Keratinocyte (primary cell): ENCODE measurements around the gene OR6C70. TPM values are rescaled to one million over a fixed set of nuclear protein-coding genes. Genes with fewer than 3 reads are reported as not detected.

Experiments used
- DNase-seq: peaks from one replicate; pipeline ENCODE4 v3.0.0-alpha.2; 2011; ENCODE audit warnings: low read depth, missing footprints, low spot score
- FAIRE-seq: peaks from 2 replicates; lab custom pipeline; 2011; peaks lifted over from hg19 to GRCh38; lab: Jason Lieb, UNC
- H2AFZ ChIP-seq: 2 replicates; pipeline ENCODE4 v1.6.0; 2012; ENCODE audit warnings: low read length, control low read depth, inconsistent platforms; ENCODE audit not compliant: control insufficient read depth
- H3K27ac ChIP-seq: 2 replicates; pipeline ENCODE4 v1.5.1; 2011; ENCODE audit warnings: low read length; ENCODE audit not compliant: control insufficient read depth, insufficient read depth
- H3K27me3 ChIP-seq: 3 replicates; pipeline ENCODE4 v1.6.0; 2011; ENCODE audit warnings: low read length; ENCODE audit not compliant: control insufficient read depth, insufficient read depth; ENCODE audit errors: extremely low read depth
- H3K36me3 ChIP-seq, 2 experiments: 2 replicates in 1 of 2; 3 replicates in 1 of 2; pipeline ENCODE4 v1.5.1; 2011; ENCODE audit warnings: low read length in 2 of 2, mild to moderate bottlenecking in 1 of 2; ENCODE audit not compliant: control insufficient read depth in 2 of 2, insufficient read depth in 2 of 2; ENCODE audit errors: extremely low read depth in 1 of 2
- H3K4me1 ChIP-seq: 3 replicates; pipeline ENCODE4 v1.5.1; 2011; ENCODE audit warnings: low read length; ENCODE audit not compliant: control insufficient read depth, insufficient read depth; ENCODE audit errors: extremely low read depth
- H3K4me2 ChIP-seq: 3 replicates; pipeline ENCODE4 v1.6.0; 2011; ENCODE audit warnings: low read depth, low read length; ENCODE audit not compliant: control insufficient read depth, insufficient read depth; ENCODE audit errors: extremely low read depth
- H3K4me3 ChIP-seq, 3 experiments: fragments of 200-600 bp in 1 of 3; sonication (generic) in 1 of 3; 2 replicates in 2 of 3; 3 replicates in 1 of 3; pipeline ENCODE4 v1.5.1; 2011 to 2016; ENCODE audit warnings: low read length in 3 of 3, mild to moderate bottlenecking in 3 of 3, control low read depth in 2 of 3, inconsistent platforms in 1 of 3, low read depth in 1 of 3, mixed read lengths in 1 of 3, mixed run types in 1 of 3, moderate library complexity in 1 of 3; ENCODE audit not compliant: control insufficient read depth in 2 of 3, insufficient read depth in 2 of 3; ENCODE audit errors: extremely low read depth in 1 of 3
- H3K79me2 ChIP-seq: 2 replicates; pipeline ENCODE4 v1.6.0; 2012; ENCODE audit warnings: low read length; ENCODE audit not compliant: control insufficient read depth, insufficient read depth
- H3K9ac ChIP-seq: 3 replicates; pipeline ENCODE4 v1.6.0; 2011; ENCODE audit warnings: low read length; ENCODE audit not compliant: control insufficient read depth, insufficient read depth; ENCODE audit errors: extremely low read depth
- H3K9me1 ChIP-seq: 3 replicates; pipeline ENCODE4 v1.6.0; 2011; ENCODE audit warnings: low read length; ENCODE audit not compliant: control insufficient read depth, insufficient read depth; ENCODE audit errors: extremely low read depth
- H3K9me3 ChIP-seq: 2 replicates; pipeline ENCODE4 v1.5.1; 2012; ENCODE audit warnings: low read depth, low read length; ENCODE audit not compliant: control insufficient read depth
- H4K20me1 ChIP-seq: 3 replicates; pipeline ENCODE4 v1.6.0; 2011; ENCODE audit warnings: low read length; ENCODE audit not compliant: control insufficient read depth, insufficient read depth; ENCODE audit errors: extremely low read depth
- EZH2 ChIP-seq: IDR thresholded peaks from one replicate; pipeline ENCODE4 v1.6.1; 2012; ENCODE audit warnings: inconsistent platforms, mild to moderate bottlenecking, low read length, moderate library complexity
- dilution Hi-C: fragments of 300-500 bp; cut with MboI; formaldehyde crosslinking; loops from one replicate; pipeline ENCODE4 v1.7.0; 2020; ENCODE audit warnings: low sequenced_read_pairs; ENCODE audit not compliant: extremely low pct_ligation_motif_present
- polyA plus RNA-seq, 5 experiments: library from polyadenylated mRNA; depleted of rRNA in 3 of 5; stranded (reverse) in 3 of 5; stranded (forward) in 1 of 5; unstranded in 1 of 5; fragments of >200 nt; gene quantifications; 1 replicate in 1 of 5; 2 replicates in 3 of 5; 3 replicates in 1 of 5; pipeline versions ENCODE4 v1.2.1 to v1.2.3, GENCODE V29; 2011 to 2012; ENCODE audit warnings: missing spikeins in 2 of 5, low read depth in 1 of 5, low replicate concordance in 1 of 5
- TF ChIP-seq, protein P1 (sequence below), 3 experiments: IDR thresholded peaks in 1 of 3; conservative IDR thresholded peaks in 1 of 3; optimal IDR thresholded peaks in 1 of 3; 2 replicates in 2 of 3; 3 replicates in 1 of 3; pipeline versions ENCODE3 to v1.5.1; 2011; ENCODE audit warnings: low read length in 3 of 3, mild to moderate bottlenecking in 3 of 3, moderate library complexity in 2 of 3, control low read depth in 1 of 3, inconsistent platforms in 1 of 3; ENCODE audit not compliant: insufficient read depth in 2 of 3; ENCODE audit errors: extremely low read depth in 1 of 3

Gene OR6C70
- polyA plus RNA-seq, 1 donor (not counting 4 experiments of a cell fraction or from before 2014, with no cell fraction given): not detected

DNA sequence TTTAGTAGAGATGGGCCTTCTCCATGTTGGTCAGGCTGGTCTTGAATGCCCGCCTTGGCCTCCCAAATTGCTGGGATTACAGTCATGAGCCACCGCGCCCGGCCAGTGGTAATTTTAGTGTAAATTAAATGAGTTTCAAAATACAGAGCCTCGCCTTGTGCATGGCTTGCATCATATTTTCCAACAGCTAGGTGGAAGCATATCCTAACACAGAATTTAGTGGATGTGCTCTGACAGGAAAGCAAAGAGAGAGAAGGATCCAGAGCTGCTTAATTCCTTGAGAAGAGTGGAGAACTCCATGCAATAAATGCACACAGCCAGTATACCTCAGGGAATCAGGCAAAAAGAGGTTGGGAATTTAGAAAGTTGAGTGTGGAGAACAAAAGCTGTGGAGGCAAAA lies 23.6 kb downstream of the OR6C70 start:
- Histone ChIP-seq H3K79me2 (no peaks in the 10 kb centered on the region), H4K20me1 (no peaks in the 10 kb centered on the region), H3K4me1 (no peaks in the 10 kb centered on the region), H3K9me3 (no peaks in the 10 kb centered on the region), H3K27me3 (no peaks in the 10 kb centered on the region), H3K9me1 (no peaks in the 10 kb centered on the region), H3K4me3 (no peak overlapping the region), H3K4me2 (no peak overlapping the region), H2AFZ (no peak overlapping the region), H3K36me3 (no peaks in the 10 kb centered on the region), H3K9ac (no peak overlapping the region), H3K27ac (no peak overlapping the region)
- DNase-seq (no peak), FAIRE-seq (no peak)
- TF ChIP-seq, protein P1, sequence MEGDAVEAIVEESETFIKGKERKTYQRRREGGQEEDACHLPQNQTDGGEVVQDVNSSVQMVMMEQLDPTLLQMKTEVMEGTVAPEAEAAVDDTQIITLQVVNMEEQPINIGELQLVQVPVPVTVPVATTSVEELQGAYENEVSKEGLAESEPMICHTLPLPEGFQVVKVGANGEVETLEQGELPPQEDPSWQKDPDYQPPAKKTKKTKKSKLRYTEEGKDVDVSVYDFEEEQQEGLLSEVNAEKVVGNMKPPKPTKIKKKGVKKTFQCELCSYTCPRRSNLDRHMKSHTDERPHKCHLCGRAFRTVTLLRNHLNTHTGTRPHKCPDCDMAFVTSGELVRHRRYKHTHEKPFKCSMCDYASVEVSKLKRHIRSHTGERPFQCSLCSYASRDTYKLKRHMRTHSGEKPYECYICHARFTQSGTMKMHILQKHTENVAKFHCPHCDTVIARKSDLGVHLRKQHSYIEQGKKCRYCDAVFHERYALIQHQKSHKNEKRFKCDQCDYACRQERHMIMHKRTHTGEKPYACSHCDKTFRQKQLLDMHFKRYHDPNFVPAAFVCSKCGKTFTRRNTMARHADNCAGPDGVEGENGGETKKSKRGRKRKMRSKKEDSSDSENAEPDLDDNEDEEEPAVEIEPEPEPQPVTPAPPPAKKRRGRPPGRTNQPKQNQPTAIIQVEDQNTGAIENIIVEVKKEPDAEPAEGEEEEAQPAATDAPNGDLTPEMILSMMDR (optimal IDR thresholded peaks at IDR 0.05 in 1 of 3, IDR thresholded peaks at IDR 0.05 in 1 of 3, conservative IDR thresholded peaks at IDR 0.05 in 1 of 3; ENCODE audit: extremely low read depth in 1 of 3, insufficient read depth in 2 of 3, low read length in 3 of 3): peak in 1 of 3 experiments; percentile 8
- no peak for TF ChIP-seq EZH2
- dilution Hi-C loops: no loop called here

DNA sequence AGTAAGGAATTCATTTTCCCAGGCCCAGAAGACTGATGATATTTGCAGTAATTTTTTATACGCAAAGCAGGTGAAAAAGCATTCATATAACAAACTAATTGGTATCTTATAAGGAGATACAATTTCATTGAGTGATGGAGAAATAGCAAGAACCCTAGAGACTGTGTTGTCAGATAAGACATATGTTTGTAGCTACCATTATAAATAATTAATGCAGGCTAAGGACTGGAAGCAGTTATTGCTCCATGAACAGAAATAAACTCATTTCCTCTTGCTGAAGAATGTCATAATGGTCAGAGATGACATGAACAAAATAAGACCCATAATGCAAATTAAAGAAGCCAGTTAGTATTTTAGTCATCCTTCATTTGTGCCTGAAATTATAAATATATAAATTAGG lies 24.6 kb downstream of the OR6C70 start:
- no peak for FAIRE-seq
- H4K20me1 ChIP-seq: no peaks in the 10 kb centered on the region
- dilution Hi-C loops: no loop called here

More for the DNA sequence above, 24.6 kb downstream of the OR6C70 start:
- no peak for TF ChIP-seq EZH2
- TF ChIP-seq, protein P1 (optimal IDR thresholded peaks at IDR 0.05 in 1 of 3, IDR thresholded peaks at IDR 0.05 in 1 of 3, conservative IDR thresholded peaks at IDR 0.05 in 1 of 3; ENCODE audit: extremely low read depth in 1 of 3, insufficient read depth in 2 of 3, low read length in 3 of 3): no peak
- Histone ChIP-seq H3K9me3 (no peaks in the 10 kb centered on the region), H3K27ac (no peak overlapping the region), H3K27me3 (no peaks in the 10 kb centered on the region), H3K9ac (no peak overlapping the region), H3K9me1 (no peaks in the 10 kb centered on the region), H3K4me2 (no peak overlapping the region), H3K36me3 (no peaks in the 10 kb centered on the region), H3K79me2 (no peaks in the 10 kb centered on the region), H3K4me3 (no peak overlapping the region), H3K4me1 (no peaks in the 10 kb centered on the region), H2AFZ (no peak overlapping the region)
- DNase-seq: no peak
